IMR-90 (cell line): ENCODE measurements around the gene TUBGCP6. TPM values are rescaled to one million over a fixed set of nuclear protein-coding genes. Genes with fewer than 3 reads are reported as not detected.

Experiments
- ATAC-seq: fragments of 200-7000 bp; cut with Tn5 transposase; 2 replicates; pipeline ENCODE4 v1.9.1; 2020; ENCODE audit warnings: low read depth, mild to moderate bottlenecking, moderate library complexity
- BruUV-seq: library from RNA; stranded (reverse); fragments of 400-500 nt; replicated peaks from 2 replicates; lab custom pipeline; 2021; lab: Mats Ljungman, UMichigan
- CTCF ChIA-PET: fragments of 300-600 bp; formaldehyde crosslinking; extraction: SDS; loops from one replicate; lab custom pipeline; 2021; ENCODE audit warnings: antibody characterized with exemption; lab: Yijun Ruan, JAX
- POLR2A ChIA-PET: fragments of 300-600 bp; sonication (Branson Sonifier 250); formaldehyde crosslinking; loops from one replicate; lab custom pipeline; 2022; ENCODE audit warnings: antibody characterized with exemption; ENCODE audit not compliant: unreplicated experiment; lab: Charles Lee
- DNase-seq: peaks from one replicate; pipeline ENCODE4 v3.0.0; 2013
- H2AFZ ChIP-seq: replicated peaks from 2 replicates; pipeline ENCODE3; 2013; ENCODE audit warnings: low read length, mild to moderate bottlenecking; ENCODE audit not compliant: poor library complexity
- H2AK5ac ChIP-seq: 2 replicates; pipeline ENCODE4 v1.6.1; 2013; ENCODE audit warnings: low read depth, low read length, inconsistent platforms
- H2AK9ac ChIP-seq: replicated peaks from 2 replicates; pipeline ENCODE3; 2013; ENCODE audit warnings: mild to moderate bottlenecking, low read depth, low read length, moderate library complexity; ENCODE audit not compliant: poor library complexity
- H2BK120ac ChIP-seq: 2 replicates; pipeline ENCODE4 v1.6.1; 2013; ENCODE audit warnings: low read depth, low read length, inconsistent platforms
- H2BK15ac ChIP-seq: 3 replicates; pipeline ENCODE4 v1.6.1; 2013; ENCODE audit warnings: low read depth, low read length, inconsistent platforms
- H2BK20ac ChIP-seq: 2 replicates; pipeline ENCODE4 v1.6.1; 2013; ENCODE audit warnings: low read depth, mild to moderate bottlenecking, inconsistent platforms, low read length, moderate library complexity
- H2BK5ac ChIP-seq: 2 replicates; pipeline ENCODE4 v1.6.1; 2013; ENCODE audit warnings: mild to moderate bottlenecking, low read depth, low read length, inconsistent platforms; ENCODE audit not compliant: poor library complexity, severe bottlenecking
- H3K14ac ChIP-seq: replicated peaks from 2 replicates; pipeline ENCODE4 v1.6.1; 2013; ENCODE audit warnings: low read depth, low read length, inconsistent platforms
- H3K18ac ChIP-seq: 2 replicates; pipeline ENCODE4 v1.6.1; 2013; ENCODE audit warnings: low read depth, low read length, control low read depth
- H3K23ac ChIP-seq: 2 replicates; pipeline ENCODE4 v1.6.1; 2013; ENCODE audit warnings: low read depth, low read length, inconsistent platforms
- H3K27ac ChIP-seq: 2 replicates; pipeline ENCODE4 v1.5.1; 2013; ENCODE audit warnings: mild to moderate bottlenecking, control low read depth, low read length; ENCODE audit not compliant: insufficient read depth
- H3K27me3 ChIP-seq: 2 replicates; pipeline ENCODE4 v1.6.1; 2013; ENCODE audit warnings: low read length; ENCODE audit not compliant: control insufficient read depth, insufficient read depth
- H3K36me3 ChIP-seq: 2 replicates; pipeline ENCODE4 v1.6.1; 2013; ENCODE audit warnings: low read length, mixed read lengths; ENCODE audit not compliant: control insufficient read depth, insufficient read depth
- H3K4ac ChIP-seq: 2 replicates; pipeline ENCODE4 v1.6.1; 2013; ENCODE audit warnings: low read depth, low read length, inconsistent platforms
- H3K4me1 ChIP-seq: 2 replicates; pipeline ENCODE4 v1.6.1; 2013; ENCODE audit warnings: low read length, mixed read lengths; ENCODE audit not compliant: control insufficient read depth, insufficient read depth
- H3K4me2 ChIP-seq: 2 replicates; pipeline ENCODE4 v1.6.1; 2013; ENCODE audit warnings: low read depth, mild to moderate bottlenecking, control low read depth, low read length, moderate library complexity
- H3K4me3 ChIP-seq: 2 replicates; pipeline ENCODE4 v1.5.1; 2013; ENCODE audit warnings: low read depth, mild to moderate bottlenecking, control low read depth, low read length, moderate library complexity; ENCODE audit not compliant: insufficient read depth
- H3K56ac ChIP-seq: 2 replicates; pipeline ENCODE4 v1.6.1; 2013; ENCODE audit warnings: low read length, inconsistent platforms; ENCODE audit not compliant: insufficient read depth; ENCODE audit errors: extremely low read depth
- H3K79me1 ChIP-seq, 2 experiments: 2 replicates each; pipeline ENCODE4 v1.6.1; 2013; ENCODE audit warnings: low read length in 2 of 2, inconsistent platforms in 1 of 2, low read depth in 1 of 2
- H3K9ac ChIP-seq: 2 replicates; pipeline ENCODE4 v1.6.1; 2013; ENCODE audit warnings: low read depth, low read length, control low read depth
- H3K9me1 ChIP-seq: 2 replicates; pipeline ENCODE4 v1.6.1; 2013; ENCODE audit warnings: low read length, inconsistent platforms; ENCODE audit not compliant: insufficient read depth
- H3K9me3 ChIP-seq: 2 replicates; pipeline ENCODE4 v1.6.1; 2013; ENCODE audit warnings: low read length; ENCODE audit not compliant: control insufficient read depth, insufficient read depth
- H4K20me1 ChIP-seq: 2 replicates; pipeline ENCODE4 v1.6.1; 2013; ENCODE audit warnings: low read length, inconsistent platforms; ENCODE audit not compliant: insufficient read depth
- H4K5ac ChIP-seq: 2 replicates; pipeline ENCODE4 v1.6.1; 2013; ENCODE audit warnings: mild to moderate bottlenecking, low read depth, low read length, control low read depth
- H4K8ac ChIP-seq, 2 experiments: 2 replicates each; pipeline ENCODE4 v1.6.1; 2013; ENCODE audit warnings: low read depth in 2 of 2, low read length in 2 of 2, control low read depth in 1 of 2, inconsistent platforms in 1 of 2
- H4K91ac ChIP-seq: 2 replicates; pipeline ENCODE4 v1.6.1; 2013; ENCODE audit warnings: low read depth, low read length, inconsistent platforms; ENCODE audit not compliant: insufficient read depth
- MAZ ChIP-seq: IDR thresholded peaks from 2 replicates; pipeline ENCODE4 v1.6.1; 2012; ENCODE audit warnings: low read depth, mild to moderate bottlenecking, low read length, improper control_type of control experiment, moderate library complexity, borderline replicate concordance
- POLR2A ChIP-seq: IDR thresholded peaks from 2 replicates; pipeline ENCODE4 v1.6.1; 2012; ENCODE audit warnings: mild to moderate bottlenecking, low read depth, low read length
- RCOR1 ChIP-seq: IDR thresholded peaks from 2 replicates; pipeline ENCODE4 v1.6.1; 2012; ENCODE audit warnings: mild to moderate bottlenecking, low read length, improper control_type of control experiment; ENCODE audit not compliant: insufficient replicate concordance
- WGBS, 2 experiments: methylation state at CpG; one replicate each; pipeline versions ENCODE4 v1.1.5 to v1.1.7; 2013; ENCODE audit warnings: missing lambda C conversion rate in 2 of 2; ENCODE audit not compliant: insufficient read length in 1 of 2; ENCODE audit errors: extremely low coverage in 2 of 2; 5-methylcytosine and 5-hydroxymethylcytosine counted together
- dilution Hi-C: fragments of 300-500 bp; cut with HindIII; formaldehyde crosslinking; loops from one replicate; pipeline ENCODE4 v1.14.3; 2018; ENCODE audit warnings: low sequenced_read_pairs; ENCODE audit not compliant: unreplicated experiment
- in situ Hi-C: fragments of 300-500 bp; cut with MboI; formaldehyde crosslinking; loops from 3 replicates; pipeline ENCODE4 v1.14.3; 2019; ENCODE audit warnings: low sequenced_read_pairs, inconsistent platforms, mixed read lengths
- intact Hi-C: fragments of 100-400 bp; cut with micrococcal nuclease; formaldehyde crosslinking; loops from 2 replicates; pipeline ENCODE4 v1.10.0; 2022
- polyA plus RNA-seq, 3 experiments: library from polyadenylated mRNA; depleted of rRNA; stranded (reverse); fragments of >200 nt; gene quantifications; 2 replicates each; pipeline ENCODE4 v1.2.3, GENCODE V29; 2012; ENCODE audit warnings: low replicate concordance in 1 of 3
- total RNA-seq: library from RNA; depleted of rRNA; stranded (reverse); fragments of >200 nt; gene quantifications from 2 replicates; pipeline ENCODE4 v1.2.3, GENCODE V29; 2012

The TUBGCP6 gene
- total and polyA plus RNA-seq, 2 of the 4 experiments (the other 2 are of a cell fraction), result 10.8 to 28.6 TPM

GRCh38 chr22:50208939-50209892, 35.6 kb downstream of the TUBGCP6 start (continued):
- TF ChIP-seq RCOR1 (no peak), MAZ (no peak)

GRCh38 chr22:50208430-50208938, 36.3 kb downstream of the TUBGCP6 start:
- Histone ChIP-seq H2BK5ac (no peak overlapping the region), H2AK5ac (no peak overlapping the region), H3K4ac (no peak overlapping the region), H3K4me2 (no peak overlapping the region), H2BK20ac (no peak overlapping the region), H3K27me3 (no peaks in the 10 kb centered on the region), H3K4me1 (no peaks in the 10 kb centered on the region), H4K5ac (no peak overlapping the region), H3K9me3 (no peaks in the 10 kb centered on the region), H3K9ac (no peak overlapping the region), H2AK9ac (peak overlapping the region; percentile 15), H4K91ac (no peak overlapping the region), H2AFZ (no peak overlapping the region), H3K27ac (no peak overlapping the region), H3K9me1 (no peaks in the 10 kb centered on the region; the same call in 1 of the 2 replicates), H3K56ac (no peak overlapping the region), H3K23ac (no peak overlapping the region), H3K4me3 (no peak overlapping the region), H4K20me1 (peaks cover 48% of the 10 kb centered on the region), H3K18ac (no peak overlapping the region), H3K14ac (no peak overlapping the region), H2BK15ac (no peak overlapping the region), H3K79me1 (peaks cover 22 to 77% of the 10 kb centered on the region in 2 experiments), H3K36me3 (peaks cover 45% of the 10 kb centered on the region), H2BK120ac (no peak overlapping the region), H4K8ac (no peak overlapping the region)
- in situ Hi-C loops, result loop anchor here (25.0 kb wide), 1 partner anchor 396 kb away; no protein-coding TSS in a partner anchor
- ChIA-PET POLR2A (no interaction called here), CTCF (no interaction called here)
- no TSS peak for BruUV-seq
- intact Hi-C loops, result loop anchor here (2.0 to 10.0 kb wide), 2 partner anchors 234 to 278 kb away; no protein-coding TSS in a partner anchor
- WGBS, 2 experiments, result 90% methylated on average over 16 of the region's 22 CpGs; no CpG with 5 or more reads in 1 of the 2 experiments
- DNase-seq, result no peak
- dilution Hi-C loops, result no loop called here
- ATAC-seq, result no peak
- TF ChIP-seq POLR2A, result no peak
